HuH-7.5 (cell line): ENCODE measurements around the gene SMIM13.

Experiments
- DNase-seq: peaks from one replicate; pipeline ENCODE4 v3.0.0; 2011; ENCODE audit warnings: low spot score

The SMIM13 gene

GRCh38 chr6:11093626-11094410 lies at the start of gene SMIM13:
Gene SMIM13 (plus strand): TSS chr6:11093834. CDS start chr6:11094314, 480 bp downstream.
- DNase-seq = peak; percentile 94

- peak; percentile 62 for DNase-seq
Measured at GRCh38 chr6:11043961-11044711, 49.5 kb upstream of the SMIM13 start, which contains the start of gene ELOVL2. Gene ELOVL2 (minus strand): TSS chr6:11044305. CDS start chr6:11044230, 75 bp downstream.

GRCh38 chr6:11044712-11045167 lies 48.9 kb upstream of the SMIM13 start:
- no peak for DNase-seq

GRCh38 chr6:11050731-11051130 lies 42.9 kb upstream of the SMIM13 start:
- no peak for DNase-seq

- DNase-seq = no peak
Measured at GRCh38 chr6:11053307-11053706, 40.3 kb upstream of the SMIM13 start.

- no peak for DNase-seq
Measured at GRCh38 chr6:11054722-11055121, 38.9 kb upstream of the SMIM13 start.

- DNase-seq = no peak
Measured at GRCh38 chr6:11055127-11055627, 38.5 kb upstream of the SMIM13 start.

- DNase-seq = no peak
Measured at GRCh38 chr6:11056871-11057270, 36.8 kb upstream of the SMIM13 start.

GRCh38 chr6:11058406-11058805 lies 35.2 kb upstream of the SMIM13 start:
- DNase-seq = no peak

- no peak for DNase-seq
Measured at GRCh38 chr6:11062083-11062482, 31.6 kb upstream of the SMIM13 start.

- DNase-seq = no peak
Measured at GRCh38 chr6:11062715-11063114, 30.9 kb upstream of the SMIM13 start.

GRCh38 chr6:11064836-11065235 lies 28.8 kb upstream of the SMIM13 start:
- DNase-seq = no peak

GRCh38 chr6:11065436-11066202 lies 28.0 kb upstream of the SMIM13 start:
- DNase-seq = no peak

- no peak for DNase-seq
Measured at GRCh38 chr6:11066505-11067347, 26.9 kb upstream of the SMIM13 start.

- DNase-seq = no peak
Measured at GRCh38 chr6:11067348-11067747, 26.3 kb upstream of the SMIM13 start.

GRCh38 chr6:11069760-11070159 lies 23.9 kb upstream of the SMIM13 start:
- DNase-seq = no peak

- DNase-seq = no peak
Measured at GRCh38 chr6:11072101-11072500, 21.5 kb upstream of the SMIM13 start.

- DNase-seq = no peak
Measured at GRCh38 chr6:11076540-11076939, 17.1 kb upstream of the SMIM13 start.

GRCh38 chr6:11078266-11078665 lies 15.4 kb upstream of the SMIM13 start:
- DNase-seq = no peak

GRCh38 chr6:11080296-11080695 lies 13.3 kb upstream of the SMIM13 start:
- DNase-seq = no peak

GRCh38 chr6:11083491-11083890 lies 10.1 kb upstream of the SMIM13 start:
- DNase-seq = no peak
